Measurements from ENCODE around the gene NAMPT.
A peak's percentile ranks its signal among the peaks of the same experiment; 100 is the strongest.
"Not testable (repeated sequence)": the region's sequence is repeated elsewhere in the genome, so short reads cannot be mapped to it uniquely, and the experiment has no call there.

NAMPT gene

DNA sequence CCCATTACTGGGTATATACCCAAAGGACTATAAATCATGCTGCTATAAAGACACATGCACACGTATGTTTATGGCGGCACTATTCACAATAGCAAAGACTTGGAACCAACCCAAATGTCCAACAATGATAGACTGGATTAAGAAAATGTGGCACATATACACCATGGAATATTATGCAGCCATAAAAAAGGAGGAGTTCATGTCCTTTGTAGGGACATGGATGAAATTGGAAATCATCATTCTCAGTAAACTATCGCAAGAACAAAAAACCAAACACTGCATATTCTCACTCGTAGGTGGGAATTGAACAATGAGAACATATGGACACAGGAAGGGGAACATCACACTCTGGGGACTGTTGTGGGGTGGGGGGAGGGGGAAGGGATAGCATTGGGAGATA lies 13.8 kb upstream of the NAMPT start:
- DNase-seq, result not testable (repeated sequence)

DNA sequence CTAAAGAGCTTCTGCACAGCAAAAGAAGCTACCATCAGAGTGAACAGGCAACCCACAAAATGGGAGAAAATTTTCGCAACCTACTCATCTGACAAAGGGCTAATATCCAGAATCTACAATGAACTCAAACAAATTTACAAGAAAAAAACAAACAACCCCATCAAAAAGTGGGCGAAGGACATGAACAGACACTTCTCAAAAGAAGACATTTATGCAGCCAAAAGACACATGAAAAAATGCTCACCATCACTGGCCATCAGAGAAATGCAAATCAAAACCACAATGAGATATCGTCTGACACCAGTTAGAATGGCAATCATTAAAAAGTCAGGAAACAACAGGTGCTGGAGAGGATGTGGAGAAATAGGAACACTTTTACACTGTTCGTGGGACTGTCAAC lies 13.4 kb upstream of the NAMPT start:
- DNase-seq, result not testable (repeated sequence)

GRCh38 chr7:106294334-106294733 lies 9.6 kb upstream of the NAMPT start:
- no peak for DNase-seq

GRCh38 chr7:106291247-106291646 lies 6.5 kb upstream of the NAMPT start:
- no peak for DNase-seq

GRCh38 chr7:106290319-106290718 lies 5.5 kb upstream of the NAMPT start:
- no peak for DNase-seq

- no peak for DNase-seq
Observed at GRCh38 chr7:106289848-106290247, 5.1 kb upstream of the NAMPT start.

- DNase-seq, result no peak
Observed at GRCh38 chr7:106288263-106288662, 3.5 kb upstream of the NAMPT start.

DNA sequence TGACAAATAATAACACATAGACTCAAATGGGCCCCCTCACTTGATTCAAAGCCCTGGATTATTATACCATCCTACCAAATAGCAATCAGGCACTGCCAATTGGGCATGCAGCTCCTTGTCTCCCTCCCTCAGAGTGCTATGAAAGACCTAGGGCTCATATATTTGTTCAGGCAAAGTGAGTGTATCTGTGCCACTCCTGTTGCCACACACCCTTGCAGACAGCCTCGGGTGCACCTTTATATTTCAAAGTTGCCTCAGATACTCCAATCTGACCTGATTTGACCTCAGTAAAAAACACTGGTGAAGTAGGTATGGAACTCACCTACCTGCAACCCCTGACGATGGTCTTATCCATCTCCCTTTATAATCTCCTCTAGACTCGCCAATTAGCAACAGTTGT lies 3.0 kb upstream of the NAMPT start:
- DNase-seq, result no peak

DNA sequence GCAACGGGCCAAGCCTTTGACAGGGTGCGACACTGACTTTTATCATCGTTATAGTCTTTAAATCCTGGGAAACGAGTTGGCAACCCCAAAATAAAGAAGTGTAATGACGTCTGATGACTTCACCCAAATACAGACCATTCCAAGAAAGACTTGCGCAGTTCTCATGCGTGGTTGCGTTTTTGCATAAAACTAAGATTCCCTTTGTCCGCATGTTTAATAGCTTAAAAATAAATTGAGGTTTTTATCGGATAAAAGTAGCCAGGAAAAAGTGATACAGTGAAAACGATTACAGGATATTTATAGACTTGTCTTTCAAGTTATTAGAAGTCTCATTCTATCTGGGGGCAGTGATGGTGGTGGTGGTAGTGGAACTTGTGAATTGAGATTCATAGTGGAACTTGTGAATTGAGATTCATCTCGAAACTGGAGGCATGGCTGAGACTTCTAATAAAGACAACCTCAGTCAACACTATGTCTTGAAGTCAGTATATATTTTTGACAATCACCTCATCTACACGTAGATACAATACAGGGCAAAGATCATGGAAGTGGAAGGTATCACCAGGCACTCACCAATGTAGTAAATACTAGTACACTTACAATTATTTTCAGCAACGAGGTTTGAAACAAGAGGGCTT lies 1.2 kb upstream of the NAMPT start:
- no peak for DNase-seq

- peak; percentile 98 for DNase-seq
Observed at GRCh38 chr7:106285051-106285854, 470 bp upstream of the NAMPT start.

DNA sequence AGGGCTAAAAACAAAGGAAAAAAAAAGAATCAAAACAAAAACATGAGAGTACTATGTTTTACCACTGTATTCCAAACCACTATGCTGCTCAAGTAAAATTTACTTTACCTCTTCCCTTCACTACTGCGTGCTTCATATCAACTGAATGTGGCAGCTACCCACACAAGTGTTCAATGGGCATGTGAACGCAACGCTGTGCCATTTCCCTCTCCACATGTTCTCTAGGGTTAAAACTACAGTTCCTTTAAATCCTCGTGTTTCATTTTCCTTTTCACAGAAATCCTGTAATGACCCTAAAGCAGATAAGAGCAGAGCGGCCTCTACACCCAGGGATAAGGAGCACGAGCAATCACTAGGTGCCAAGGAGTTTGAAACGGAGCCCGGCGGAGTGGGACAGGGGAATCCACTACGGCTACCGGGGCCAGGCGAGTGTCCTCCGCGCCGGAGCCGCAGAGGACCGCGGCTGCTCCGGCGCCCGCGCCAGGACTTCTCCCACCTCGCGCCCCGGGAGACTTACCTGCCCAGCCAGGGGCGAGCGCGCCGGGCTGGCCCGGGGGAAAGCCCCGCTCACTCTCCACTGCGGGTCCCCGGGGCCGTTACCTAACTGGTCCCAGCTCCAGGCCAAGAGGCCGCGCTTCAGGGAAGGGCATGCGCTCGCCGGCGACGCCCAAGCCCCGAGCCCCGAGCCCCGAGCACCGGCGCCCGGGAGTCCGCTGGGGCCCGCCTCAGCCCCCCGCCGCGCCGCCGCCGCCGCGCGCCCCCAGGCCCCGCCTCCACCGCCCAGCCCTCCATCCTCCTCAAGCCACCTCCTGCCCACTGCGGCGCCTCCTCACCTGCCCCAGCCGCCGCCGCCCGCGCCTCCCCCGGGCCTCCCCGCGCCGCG lies 711 bp downstream of the NAMPT start:
- peak; percentile 57 for DNase-seq

- DNase-seq, result no peak
Observed at GRCh38 chr7:106283501-106283830, 1.3 kb downstream of the NAMPT start.

DNA sequence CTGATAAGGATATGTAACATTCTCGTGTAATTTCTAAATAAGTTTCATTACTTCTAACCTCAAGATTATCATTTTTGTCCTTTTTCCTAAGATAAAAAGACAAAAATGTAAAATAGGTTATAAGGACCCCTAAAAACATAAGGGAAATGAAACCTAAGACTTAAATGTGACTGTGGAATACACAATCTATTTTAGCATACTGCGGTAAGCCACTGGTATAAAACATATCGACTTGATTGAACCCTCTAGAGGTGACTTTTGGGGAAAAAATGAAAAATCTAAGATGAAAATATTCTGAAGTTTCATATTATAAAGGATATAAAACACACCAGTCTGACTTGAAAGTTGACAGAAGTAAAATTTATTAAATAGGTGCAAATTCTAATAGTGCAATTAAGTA lies 1.9 kb downstream of the NAMPT start:
- no peak for DNase-seq

DNA sequence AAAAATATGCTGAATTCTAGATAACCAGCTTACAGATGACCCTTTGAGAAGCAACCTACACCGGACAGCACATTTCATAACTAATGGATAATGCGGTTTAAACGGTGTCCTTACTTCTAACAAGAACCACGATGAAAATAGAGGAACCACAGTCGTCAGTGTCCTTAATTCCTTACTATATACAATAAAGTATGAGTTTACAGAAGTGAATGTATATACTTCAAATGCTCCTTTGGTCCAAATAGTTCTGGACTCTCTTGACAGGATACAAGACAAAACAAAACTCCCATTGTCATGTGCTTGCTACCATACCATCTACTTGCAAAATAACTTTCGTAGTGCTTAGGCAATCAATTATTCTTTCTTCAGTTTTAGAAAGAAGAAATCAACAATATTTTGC lies 2.4 kb downstream of the NAMPT start:
- DNase-seq, result no peak

DNA sequence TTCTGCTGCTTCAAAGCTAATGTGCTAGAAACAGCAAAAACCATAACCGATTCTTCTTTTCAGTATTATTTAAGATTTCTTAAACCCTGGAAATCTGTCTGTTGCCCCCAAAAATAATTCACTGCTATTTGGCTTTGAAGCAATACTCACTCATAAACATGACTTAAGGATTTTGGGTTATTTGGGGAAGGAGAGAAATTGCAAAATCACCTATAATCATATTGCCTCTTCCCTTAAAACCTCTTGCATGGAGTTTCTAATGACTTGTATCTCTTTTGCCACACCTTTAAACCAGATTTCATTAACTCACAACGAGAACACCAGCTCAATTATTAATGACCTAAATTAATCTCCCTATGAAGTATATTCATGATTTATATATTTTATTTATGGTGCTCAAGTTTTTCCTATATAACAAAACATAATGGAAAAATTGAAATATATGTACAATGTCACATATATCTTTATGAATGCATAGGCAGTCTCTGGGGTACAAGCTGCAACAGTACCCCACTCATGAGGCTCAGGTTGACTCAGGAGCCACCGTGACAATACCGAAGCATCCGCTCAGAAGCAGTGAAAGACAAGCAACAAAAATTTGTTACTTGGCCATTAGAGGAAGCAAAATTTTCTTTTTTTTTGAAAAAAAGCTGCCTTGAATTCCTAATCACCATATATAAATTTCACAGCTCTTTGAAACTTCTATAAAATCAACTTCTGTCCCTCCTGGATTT lies 3.0 kb downstream of the NAMPT start:
- DNase-seq, result no peak

DNA sequence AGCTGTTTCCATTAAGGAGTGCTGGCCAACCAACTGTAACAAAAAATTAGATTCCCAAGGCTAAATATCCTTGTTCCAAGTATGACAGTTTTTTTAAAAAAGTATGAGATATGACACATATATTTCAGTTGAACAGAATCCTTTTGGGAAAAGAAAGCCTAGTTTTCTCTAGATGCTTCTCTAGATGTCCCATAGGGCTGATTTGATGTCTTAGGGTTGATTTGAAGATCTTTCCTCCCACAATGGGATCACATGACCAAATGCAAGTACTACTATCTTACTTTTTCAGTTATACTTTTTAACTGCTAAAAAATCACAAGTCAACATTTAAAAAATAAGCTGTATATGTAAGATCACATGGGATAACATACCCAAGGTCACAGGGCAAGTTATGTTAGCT lies 3.7 kb downstream of the NAMPT start:
- DNase-seq, result no peak

DNA sequence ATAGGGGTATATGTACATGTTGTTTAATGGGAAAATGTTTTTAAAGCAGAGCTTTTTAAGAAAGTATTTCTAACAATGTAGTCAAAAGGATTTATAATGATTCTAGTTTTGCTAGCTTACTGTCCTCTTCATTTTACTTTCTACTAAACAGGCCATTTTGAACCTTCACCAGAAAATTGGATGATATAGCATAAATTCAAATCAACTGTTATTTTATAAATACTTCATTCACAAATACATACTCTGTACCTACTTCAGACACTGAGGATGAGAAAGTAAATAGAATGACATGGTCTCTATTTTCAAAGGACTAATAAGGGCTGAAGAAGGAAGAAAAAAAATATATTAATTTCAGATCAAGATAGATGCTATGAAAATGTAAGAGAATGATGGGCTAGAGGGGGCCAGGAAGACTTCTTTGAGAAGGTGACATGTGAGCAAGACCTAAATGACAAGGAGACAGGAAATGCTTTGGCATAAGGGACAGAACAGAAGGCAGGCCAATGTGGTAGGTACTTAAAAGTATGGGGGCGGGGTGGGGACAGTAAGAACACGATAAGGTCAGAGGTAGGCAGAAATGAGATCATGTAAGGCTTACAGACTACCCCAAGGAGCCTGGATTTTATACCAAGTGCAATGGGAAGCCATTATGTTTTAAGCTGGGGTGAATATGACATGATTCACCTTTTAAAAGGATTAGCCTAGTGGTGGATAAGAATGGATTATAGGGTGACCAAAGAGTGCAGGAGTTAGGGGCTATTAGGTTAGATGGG lies 5.2 kb downstream of the NAMPT start:
- DNase-seq, result no peak

DNA sequence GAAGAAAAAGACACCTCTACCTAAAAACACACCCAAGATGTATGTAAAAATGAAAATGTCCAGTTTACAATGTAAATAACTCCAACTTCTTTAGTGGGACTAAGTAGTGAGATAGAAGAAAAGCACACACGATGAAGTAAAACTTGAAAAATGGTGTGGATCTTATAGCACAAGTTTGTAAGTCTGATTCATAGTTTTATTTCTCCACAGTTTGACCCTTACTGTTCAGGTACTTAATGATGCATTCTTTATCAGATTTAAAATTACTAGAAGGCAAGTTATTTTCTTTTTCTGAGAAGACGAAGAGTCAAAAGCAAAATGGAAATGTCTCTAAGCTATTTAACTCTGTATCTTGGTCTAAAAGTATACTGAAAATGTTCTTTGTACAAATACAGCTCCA lies 6.1 kb downstream of the NAMPT start:
- DNase-seq, result no peak

- DNase-seq, result no peak
Observed at GRCh38 chr7:106277976-106278375, 6.8 kb downstream of the NAMPT start.

DNA sequence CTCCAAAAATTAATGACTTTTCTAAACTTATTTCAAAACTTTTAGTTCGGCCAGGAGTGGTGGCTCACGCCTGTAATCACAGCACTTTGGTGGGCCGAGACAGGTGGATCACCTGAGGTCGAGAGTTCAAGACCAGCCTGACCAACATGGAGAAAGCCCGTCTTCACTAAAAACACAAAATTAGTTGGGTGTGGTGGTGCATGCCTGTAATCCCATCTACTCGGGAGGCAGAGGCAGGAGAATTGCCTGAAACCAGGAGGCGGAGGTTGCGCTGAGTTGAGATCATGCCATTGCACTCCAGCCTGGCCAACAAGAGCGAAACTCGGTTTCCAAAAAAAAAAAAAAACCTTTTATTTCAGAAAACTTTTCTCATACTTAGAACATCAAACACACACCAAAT lies 8.3 kb downstream of the NAMPT start:
- no peak for DNase-seq

DNA sequence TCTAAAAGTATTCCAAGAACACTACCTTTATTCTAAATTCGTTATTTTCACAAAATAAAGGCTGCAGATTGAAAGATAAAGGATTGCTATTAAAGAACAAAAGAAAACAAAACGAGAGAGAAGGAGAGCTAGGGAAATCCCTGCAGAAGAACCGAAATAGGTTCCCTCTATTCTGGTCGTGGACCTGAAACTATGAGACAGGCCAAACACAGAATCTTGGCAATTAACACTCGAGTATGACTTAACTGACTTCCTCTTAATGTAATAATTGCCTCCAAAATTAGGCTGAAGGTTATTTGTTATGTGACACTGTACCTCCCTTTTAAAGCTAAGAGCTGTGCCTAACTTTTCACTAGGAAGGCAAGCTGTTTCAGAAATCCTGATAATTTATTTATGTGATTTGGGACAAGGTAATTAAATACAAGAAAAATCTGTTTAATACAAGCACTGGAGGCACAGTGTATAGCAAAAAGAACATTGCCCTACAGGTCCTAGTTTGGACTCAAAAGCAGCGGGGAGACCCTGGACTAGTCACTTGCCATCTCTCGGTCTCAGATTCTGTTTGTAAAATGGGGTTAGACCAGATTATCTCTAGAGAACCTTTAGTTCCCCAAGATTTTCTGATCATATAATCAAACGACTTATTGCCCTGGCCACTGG lies 11.6 kb downstream of the NAMPT start:
- no peak for DNase-seq

Data from CD4-positive, alpha-beta T cell treated with Interleukin-17A for 4 hours (primary cell).